AG09319 (cell line): ENCODE measurements around the gene MBD5.

ENCODE experiments used
- DNase-seq: peaks from one replicate; pipeline ENCODE4 v3.0.0-alpha.2; 2010; ENCODE audit warnings: low read depth; ENCODE audit errors: extremely low read depth
- CTCF ChIP-seq: IDR thresholded peaks from 2 replicates; pipeline ENCODE4 v1.5.1; 2011; ENCODE audit warnings: low read depth, mild to moderate bottlenecking, inconsistent platforms, low read length, moderate library complexity

MBD5 gene

GRCh38 chr2:148459377-148459778 is 438.5 kb downstream of the MBD5 start:
- no peak for TF ChIP-seq CTCF

GRCh38 chr2:148461876-148462275 is 441.0 kb downstream of the MBD5 start:
- TF ChIP-seq CTCF = no peak
- no peak for DNase-seq

More at GRCh38 chr2:148459377-148459778, 438.5 kb downstream of the MBD5 start:
- DNase-seq = no peak

- TF ChIP-seq CTCF = no peak
- no peak for DNase-seq
Measured at GRCh38 chr2:148475626-148476025, 454.7 kb downstream of the MBD5 start.

GRCh38 chr2:148479398-148479797 is 458.5 kb downstream of the MBD5 start:
- DNase-seq = no peak
- TF ChIP-seq CTCF = no peak

GRCh38 chr2:148483665-148484064 is 462.8 kb downstream of the MBD5 start:
- no peak for DNase-seq
- no peak for TF ChIP-seq CTCF

GRCh38 chr2:148484066-148484465 is 463.2 kb downstream of the MBD5 start:
- DNase-seq = no peak
- no peak for TF ChIP-seq CTCF

GRCh38 chr2:148486655-148487054 is 465.8 kb downstream of the MBD5 start:
- TF ChIP-seq CTCF = no peak
- DNase-seq = no peak

- TF ChIP-seq CTCF = no peak
- DNase-seq = no peak
Measured at GRCh38 chr2:148487439-148487838, 466.5 kb downstream of the MBD5 start.
